ENCODE data around the gene GDF2.

The GDF2 gene

GRCh38 chr10:47330804-47331203 is 8.6 kb downstream of the GDF2 start:
- no peak overlapping the region for H3K4me3 ChIP-seq (replicated peaks; ENCODE audit: insufficient read depth, low read length)
- no peak overlapping the region for H3K27ac ChIP-seq (replicated peaks)
- H3K27me3 ChIP-seq (ENCODE audit: insufficient read depth, poor library complexity, severe bottlenecking) = peaks cover 4% of the 10 kb centered on the region
- TF ChIP-seq SPI1 (IDR thresholded peaks at IDR 0.05; ENCODE audit: borderline replicate concordance, low read depth) (no peak), REST (IDR thresholded peaks at IDR 0.05; ENCODE audit: insufficient replicate concordance, low read depth) (no peak), GABPA (IDR thresholded peaks at IDR 0.05; ENCODE audit: low read depth) (no peak), POLR2AphosphoS5 (IDR thresholded peaks at IDR 0.05; ENCODE audit: low read depth) (no peak), CTCF (IDR thresholded peaks at IDR 0.05; ENCODE audit: insufficient read depth, low read length) (no peak)
- DNase-seq (ENCODE audit: low read depth in 1 of 2, low spot score in 1 of 2) = no peak

- Histone ChIP-seq H3K4me3 (replicated peaks; ENCODE audit: insufficient read depth, low read length) (no peak overlapping the region), H3K27ac (replicated peaks) (no peak overlapping the region), H3K27me3 (ENCODE audit: insufficient read depth, poor library complexity, severe bottlenecking) (peaks cover 4% of the 10 kb centered on the region)
- no peak for TF ChIP-seq SPI1 (IDR thresholded peaks at IDR 0.05; ENCODE audit: borderline replicate concordance, low read depth)
- TF ChIP-seq REST (IDR thresholded peaks at IDR 0.05; ENCODE audit: insufficient replicate concordance, low read depth) = no peak
- TF ChIP-seq GABPA (IDR thresholded peaks at IDR 0.05; ENCODE audit: low read depth) = no peak
- TF ChIP-seq CTCF (IDR thresholded peaks at IDR 0.05; ENCODE audit: insufficient read depth, low read length) = no peak
- no peak for TF ChIP-seq POLR2AphosphoS5 (IDR thresholded peaks at IDR 0.05; ENCODE audit: low read depth)
- DNase-seq (ENCODE audit: low read depth in 1 of 2, low spot score in 1 of 2) = no peak
Measured at GRCh38 chr10:47331491-47331890, 9.2 kb downstream of the GDF2 start.

GRCh38 chr10:47331954-47332353 is 9.7 kb downstream of the GDF2 start:
- TF ChIP-seq POLR2AphosphoS5 (IDR thresholded peaks at IDR 0.05; ENCODE audit: low read depth) (no peak), CTCF (IDR thresholded peaks at IDR 0.05; ENCODE audit: insufficient read depth, low read length) (no peak), SPI1 (IDR thresholded peaks at IDR 0.05; ENCODE audit: borderline replicate concordance, low read depth) (no peak), REST (IDR thresholded peaks at IDR 0.05; ENCODE audit: insufficient replicate concordance, low read depth) (no peak), GABPA (IDR thresholded peaks at IDR 0.05; ENCODE audit: low read depth) (no peak)
- H3K27me3 ChIP-seq (ENCODE audit: insufficient read depth, poor library complexity, severe bottlenecking) = peaks cover 4% of the 10 kb centered on the region
- H3K4me3 ChIP-seq (replicated peaks; ENCODE audit: insufficient read depth, low read length) = no peak overlapping the region
- no peak for DNase-seq (ENCODE audit: low read depth in 1 of 2, low spot score in 1 of 2)
- H3K27ac ChIP-seq (replicated peaks) = no peak overlapping the region
